Activated B cell treated with CpG ODN at 0.5 μM for 24 hours (primary cell): ENCODE results near the gene PRPF8. TPM values are rescaled to one million over a fixed set of nuclear protein-coding genes. Genes with fewer than 3 reads are reported as not detected.
"Not testable (repeated sequence)": the region's sequence is repeated elsewhere in the genome, so short reads cannot be mapped to it uniquely, and the experiment has no call there.

Experiments used
- ATAC-seq: fragments of 200-7000 bp; cut with Tn5 transposase; one replicate; pipeline ENCODE4 v1.10.0; 2021; ENCODE audit warnings: low read depth, mild to moderate bottlenecking, moderate library complexity
- CTCF ChIA-PET: fragments of 350-600 bp; sonication (Branson Sonifier 250); formaldehyde crosslinking; loops from one replicate; lab custom pipeline; 2021; ENCODE audit warnings: antibody characterized with exemption; lab: Charles Lee
- POLR2A ChIA-PET: fragments of 350-600 bp; sonication (Branson Sonifier 250); formaldehyde crosslinking; loops from one replicate; lab custom pipeline; 2021; ENCODE audit warnings: antibody characterized with exemption; lab: Charles Lee
- DNase-seq: peaks from one replicate; pipeline ENCODE4 v3.0.0; 2022
- H3K27ac Mint-ChIP-seq: one replicate; pipeline ENCODE4 v1.8.0; 2020; ENCODE audit warnings: mixed read lengths
- H3K27me3 Mint-ChIP-seq: one replicate; pipeline ENCODE4 v1.8.0; 2021; ENCODE audit warnings: mixed read lengths
- H3K36me3 Mint-ChIP-seq: one replicate; pipeline ENCODE4 v1.8.0; 2021; ENCODE audit warnings: low read depth, mixed read lengths
- H3K4me1 Mint-ChIP-seq: one replicate; pipeline ENCODE4 v1.8.0; 2021; ENCODE audit warnings: mixed read lengths
- H3K4me3 Mint-ChIP-seq: one replicate; pipeline ENCODE4 v1.8.0; 2020; ENCODE audit warnings: mild to moderate bottlenecking, mixed read lengths
- H3K9me3 Mint-ChIP-seq: one replicate; pipeline ENCODE4 v1.8.0; 2020; ENCODE audit warnings: mixed read lengths
- intact Hi-C: fragments of 100-400 bp; cut with micrococcal nuclease; formaldehyde crosslinking; loops from one replicate; pipeline ENCODE4 v1.15.1; 2024
- total RNA-seq: library from RNA; stranded (reverse); gene quantifications from 2 replicates; pipeline ENCODE4 v1.2.3, GENCODE V29; 2022
- TF ChIP-seq, protein P1 (sequence below): fragments of 200-600 bp; IDR thresholded peaks from one replicate; pipeline ENCODE4 v1.8.0; 2022; ENCODE audit warnings: antibody characterized with exemption, mild to moderate bottlenecking

The PRPF8 gene
- total RNA-seq, 1 donor from 2014 or later, result 442 TPM

GRCh38 chr17:1693339-1693738, 8.7 kb upstream of the PRPF8 start:
- Mint-ChIP-seq H3K4me3 (no peak overlapping the region), H3K36me3 (no peaks in the 10 kb centered on the region), H3K9me3 (no peaks in the 10 kb centered on the region), H3K4me1 (no peaks in the 10 kb centered on the region), H3K27ac (no peak overlapping the region), H3K27me3 (peaks cover 7% of the 10 kb centered on the region)
- ATAC-seq (no peak), DNase-seq (no peak)
- CTCF ChIA-PET, result no interaction called here
- intact Hi-C loops, result no loop called here
- TF ChIP-seq, protein P1, sequence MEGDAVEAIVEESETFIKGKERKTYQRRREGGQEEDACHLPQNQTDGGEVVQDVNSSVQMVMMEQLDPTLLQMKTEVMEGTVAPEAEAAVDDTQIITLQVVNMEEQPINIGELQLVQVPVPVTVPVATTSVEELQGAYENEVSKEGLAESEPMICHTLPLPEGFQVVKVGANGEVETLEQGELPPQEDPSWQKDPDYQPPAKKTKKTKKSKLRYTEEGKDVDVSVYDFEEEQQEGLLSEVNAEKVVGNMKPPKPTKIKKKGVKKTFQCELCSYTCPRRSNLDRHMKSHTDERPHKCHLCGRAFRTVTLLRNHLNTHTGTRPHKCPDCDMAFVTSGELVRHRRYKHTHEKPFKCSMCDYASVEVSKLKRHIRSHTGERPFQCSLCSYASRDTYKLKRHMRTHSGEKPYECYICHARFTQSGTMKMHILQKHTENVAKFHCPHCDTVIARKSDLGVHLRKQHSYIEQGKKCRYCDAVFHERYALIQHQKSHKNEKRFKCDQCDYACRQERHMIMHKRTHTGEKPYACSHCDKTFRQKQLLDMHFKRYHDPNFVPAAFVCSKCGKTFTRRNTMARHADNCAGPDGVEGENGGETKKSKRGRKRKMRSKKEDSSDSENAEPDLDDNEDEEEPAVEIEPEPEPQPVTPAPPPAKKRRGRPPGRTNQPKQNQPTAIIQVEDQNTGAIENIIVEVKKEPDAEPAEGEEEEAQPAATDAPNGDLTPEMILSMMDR, result no peak
- POLR2A ChIA-PET, result no interaction called here

GRCh38 chr17:1690544-1691221, 6.0 kb upstream of the PRPF8 start:
- POLR2A ChIA-PET, result no interaction called here
- DNase-seq (no peak), ATAC-seq (no peak)
- Mint-ChIP-seq H3K9me3 (no peaks in the 10 kb centered on the region), H3K4me1 (no peaks in the 10 kb centered on the region), H3K36me3 (no peaks in the 10 kb centered on the region), H3K27me3 (peaks cover 5% of the 10 kb centered on the region), H3K27ac (no peak overlapping the region), H3K4me3 (no peak overlapping the region)
- intact Hi-C loops, result no loop called here
- CTCF ChIA-PET, result no interaction called here
- TF ChIP-seq, protein P1, result no peak

- intact Hi-C loops, H3K27ac Mint-ChIP-seq: not testable (repeated sequence)
Observed at GRCh38 chr17:1688405-1688804, 3.7 kb upstream of the PRPF8 start.

GRCh38 chr17:1686086-1686485, 1.4 kb upstream of the PRPF8 start:
- Mint-ChIP-seq H3K4me3 (peak overlapping the region; percentile 5), H3K9me3 (no peaks in the 10 kb centered on the region), H3K27ac (peak overlapping the region; percentile 14), H3K27me3 (no peaks in the 10 kb centered on the region), H3K36me3 (peaks cover 32% of the 10 kb centered on the region), H3K4me1 (peaks cover 33% of the 10 kb centered on the region)
- CTCF ChIA-PET, result interaction anchor here (0.7 kb wide), 1 partner anchor 960 kb away, joined by 3 read pairs; no protein-coding TSS in a partner anchor
- DNase-seq (no peak), ATAC-seq (no peak)
- POLR2A ChIA-PET, result no interaction called here
- TF ChIP-seq, protein P1, result no peak
- intact Hi-C loops, result no loop called here

More at GRCh38 chr17:1688405-1688804, 3.7 kb upstream of the PRPF8 start:
- H3K4me1 Mint-ChIP-seq, result peaks cover 17% of the 10 kb centered on the region
- H3K9me3 Mint-ChIP-seq, H3K27me3 Mint-ChIP-seq, H3K4me3 Mint-ChIP-seq, DNase-seq, CTCF ChIA-PET, ATAC-seq: not testable (repeated sequence)
- H3K36me3 Mint-ChIP-seq, result peaks cover 10% of the 10 kb centered on the region
- POLR2A ChIA-PET, result interaction anchor here (0.6 kb wide), 1 partner anchor 9 kb away, joined by 6 read pairs; no protein-coding TSS in a partner anchor

GRCh38 chr17:1683459-1683858, 1.2 kb downstream of the PRPF8 start:
- TF ChIP-seq, protein P1, result no peak
- H3K4me1 Mint-ChIP-seq, result peaks cover 33% of the 10 kb centered on the region
- peak overlapping the region; percentile 96 for H3K27ac Mint-ChIP-seq
- no peaks in the 10 kb centered on the region for H3K27me3 Mint-ChIP-seq
- H3K4me3 Mint-ChIP-seq, result peak overlapping the region; percentile 100
- H3K36me3 Mint-ChIP-seq, result peaks cover 58% of the 10 kb centered on the region
- DNase-seq (no peak), ATAC-seq (no peak)
- ChIA-PET POLR2A (interaction anchor here (0.6 to 2.1 kb wide), 13 partner anchors 10 to 387 kb away, joined by 3 to 43 read pairs (median 5); partner anchors contain the start of genes RILP, RPA1 and SMYD4), CTCF (interaction anchor here (1.4 to 2.2 kb wide), 2 partner anchors 100 to 182 kb away, joined by 6 to 9 read pairs; no protein-coding TSS in a partner anchor)
- H3K9me3 Mint-ChIP-seq, result no peaks in the 10 kb centered on the region
- intact Hi-C loops, result no loop called here
